Measurements from ENCODE around the gene ABCA7. TPM values are rescaled to one million over a fixed set of nuclear protein-coding genes. Genes with fewer than 3 reads are reported as not detected.
A peak's percentile ranks its signal among the peaks of the same experiment; 100 is the strongest.

ABCA7 gene
- total RNA-seq, 6 experiments from 2014 or later, result 4.8 to 14.6 (median 9.1) TPM

- 93% methylated on average over 19 of the region's 37 CpGs for WGBS (ENCODE audit: insufficient coverage, low coverage, low lambda C conversion rate, missing lambda C conversion rate)
- TF ChIP-seq POLR2A (IDR thresholded peaks at IDR 0.05), result no peak
- no peak for TF ChIP-seq CTCF (IDR thresholded peaks at IDR 0.05)
- H3K27me3 ChIP-seq, result no peaks in the 10 kb centered on the region
- no peak overlapping the region for H3K4me3 ChIP-seq
- no peaks in the 10 kb centered on the region for H3K36me3 ChIP-seq
- H3K9me3 ChIP-seq, result peaks cover 0 to under 1% (median 0%) of the 10 kb centered on the region in 4 donors
- no peak overlapping the region for H3K27ac ChIP-seq
- intact Hi-C loops (cut with DNase I), result no loop called here
- peaks cover 0 to 6% (median 0%) of the 10 kb centered on the region in 4 donors for H3K4me1 ChIP-seq
- ATAC-seq, result no peak
- peak in 1 of 3 donors; percentile 58 for DNase-seq
These were observed 23.4 kb downstream of the ABCA7 start for GRCh38 chr19:1063030-1063908.

GRCh38 chr19:1063909-1064660 lies 24.2 kb downstream of the ABCA7 start:
- Histone ChIP-seq H3K27me3 (no peaks in the 10 kb centered on the region), H3K9me3 (no peaks in the 10 kb centered on the region), H3K4me3 (no peak overlapping the region), H3K36me3 (no peaks in the 10 kb centered on the region), H3K4me1 (peaks cover 0 to 6% (median 0%) of the 10 kb centered on the region in 4 donors), H3K27ac (no peak overlapping the region)
- DNase-seq (peak in 2 of 3 donors; percentile 23 to 53), ATAC-seq (no peak)
- WGBS (ENCODE audit: insufficient coverage, low coverage, low lambda C conversion rate, missing lambda C conversion rate), result 79% methylated on average over 25 of the region's 37 CpGs
- intact Hi-C loops (cut with DNase I), result no loop called here
- no peak for TF ChIP-seq CTCF (IDR thresholded peaks at IDR 0.05)
- TF ChIP-seq POLR2A (IDR thresholded peaks at IDR 0.05), result no peak

- ATAC-seq (peak; percentile 73 to 77 (median 76)), DNase-seq (peak in 2 of 3 donors; percentile 78 to 79)
- H3K9me3 ChIP-seq, result no peaks in the 10 kb centered on the region
- peaks cover 0 to 6% (median 0%) of the 10 kb centered on the region in 4 donors for H3K4me1 ChIP-seq
- H3K4me3 ChIP-seq, result no peak overlapping the region
- TF ChIP-seq POLR2A (IDR thresholded peaks at IDR 0.05) (no peak), CTCF (IDR thresholded peaks at IDR 0.05) (peak; percentile 74 to 83 (median 76))
- no peak overlapping the region for H3K27ac ChIP-seq
- H3K27me3 ChIP-seq, result peaks cover 0 to 6% of the 10 kb centered on the region in 2 donors
- intact Hi-C loops (cut with DNase I), result no loop called here
- WGBS (ENCODE audit: insufficient coverage, low coverage, low lambda C conversion rate, missing lambda C conversion rate), result 19% methylated on average over 14 of the region's 60 CpGs
- H3K36me3 ChIP-seq, result no peaks in the 10 kb centered on the region
These were observed 25.0 kb downstream of the ABCA7 start for GRCh38 chr19:1064661-1065605.

GRCh38 chr19:1065606-1066109 lies 25.8 kb downstream of the ABCA7 start:
- no peak for ATAC-seq
- WGBS (ENCODE audit: insufficient coverage, low coverage, low lambda C conversion rate, missing lambda C conversion rate), result 52% methylated on average over 4 of the region's 17 CpGs
- DNase-seq, result peak in 1 of 3 donors; percentile 53
- H3K27ac ChIP-seq, result no peak overlapping the region
- no peak overlapping the region for H3K4me3 ChIP-seq
- no peaks in the 10 kb centered on the region for H3K9me3 ChIP-seq
- H3K27me3 ChIP-seq, result peaks cover 0 to 14% of the 10 kb centered on the region in 2 donors
- no peak for TF ChIP-seq POLR2A (IDR thresholded peaks at IDR 0.05)
- no peak for TF ChIP-seq CTCF (IDR thresholded peaks at IDR 0.05)
- H3K4me1 ChIP-seq, result peaks cover 0 to 6% (median 0%) of the 10 kb centered on the region in 4 donors
- H3K36me3 ChIP-seq, result no peaks in the 10 kb centered on the region
- intact Hi-C loops (cut with DNase I), result no loop called here

Measured in right lobe of liver (tissue), 6 donors.